Tibial nerve (tissue), 4 donors: ENCODE data around the gene RAI1.

Experiments used
- EP300 ChIP-seq, 2 donors: sonication (generic); formaldehyde crosslinking; IDR thresholded peaks; one replicate each; pipeline ENCODE4 v1.6.1; 2017; ENCODE audit warnings: antibody characterized with exemption in 2 of 2, mild to moderate bottlenecking in 1 of 2
- POLR2A ChIP-seq, 2 donors: fragments of 450-650 bp; IDR thresholded peaks; one replicate each; pipeline ENCODE4 v1.6.1; 2017; ENCODE audit warnings: antibody characterized with exemption in 2 of 2, mild to moderate bottlenecking in 2 of 2, moderate library complexity in 2 of 2
- TF ChIP-seq, protein P1 (sequence below), 5 experiments: fragments of 200-600 bp in 3 of 5; fragments of 450-650 bp in 2 of 5; sonication (generic) in 3 of 5; IDR thresholded peaks; one replicate each; pipeline ENCODE4 v1.5.1; 2016 to 2019; ENCODE audit warnings: antibody characterized with exemption in 5 of 5, mild to moderate bottlenecking in 3 of 5, moderate library complexity in 2 of 5

DNA sequence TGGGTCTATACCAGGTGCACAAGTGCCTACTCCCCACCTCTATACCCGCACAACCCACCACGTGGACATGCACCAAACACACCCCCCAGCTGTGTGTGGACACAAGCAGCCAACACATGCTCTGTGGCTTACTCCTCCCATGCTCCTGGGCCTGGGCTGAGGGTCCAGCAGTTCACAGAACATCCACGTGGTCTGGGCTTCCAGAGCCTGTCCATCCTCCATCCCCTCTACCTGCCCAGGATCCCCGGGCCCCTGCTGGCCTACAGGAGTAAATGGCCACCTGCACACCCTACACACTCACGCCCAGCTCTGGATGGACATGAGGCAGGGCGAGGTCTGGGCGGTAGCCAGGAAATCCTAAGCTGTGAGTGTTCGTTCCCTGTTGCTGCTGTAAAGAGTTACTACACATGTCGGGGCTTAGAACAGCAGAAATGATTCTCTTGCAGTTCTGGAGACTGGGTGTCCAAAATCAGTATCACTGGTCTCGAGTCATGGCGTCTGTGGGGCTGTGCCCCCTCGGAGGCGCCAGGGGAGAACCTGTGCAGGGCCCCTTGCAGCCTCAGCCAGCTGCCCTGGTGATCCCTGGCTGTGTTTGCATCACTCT lies 15.0 kb upstream of the RAI1 start:
- TF ChIP-seq, protein P1, sequence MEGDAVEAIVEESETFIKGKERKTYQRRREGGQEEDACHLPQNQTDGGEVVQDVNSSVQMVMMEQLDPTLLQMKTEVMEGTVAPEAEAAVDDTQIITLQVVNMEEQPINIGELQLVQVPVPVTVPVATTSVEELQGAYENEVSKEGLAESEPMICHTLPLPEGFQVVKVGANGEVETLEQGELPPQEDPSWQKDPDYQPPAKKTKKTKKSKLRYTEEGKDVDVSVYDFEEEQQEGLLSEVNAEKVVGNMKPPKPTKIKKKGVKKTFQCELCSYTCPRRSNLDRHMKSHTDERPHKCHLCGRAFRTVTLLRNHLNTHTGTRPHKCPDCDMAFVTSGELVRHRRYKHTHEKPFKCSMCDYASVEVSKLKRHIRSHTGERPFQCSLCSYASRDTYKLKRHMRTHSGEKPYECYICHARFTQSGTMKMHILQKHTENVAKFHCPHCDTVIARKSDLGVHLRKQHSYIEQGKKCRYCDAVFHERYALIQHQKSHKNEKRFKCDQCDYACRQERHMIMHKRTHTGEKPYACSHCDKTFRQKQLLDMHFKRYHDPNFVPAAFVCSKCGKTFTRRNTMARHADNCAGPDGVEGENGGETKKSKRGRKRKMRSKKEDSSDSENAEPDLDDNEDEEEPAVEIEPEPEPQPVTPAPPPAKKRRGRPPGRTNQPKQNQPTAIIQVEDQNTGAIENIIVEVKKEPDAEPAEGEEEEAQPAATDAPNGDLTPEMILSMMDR (IDR thresholded peaks at IDR 0.05) = no peak
- TF ChIP-seq EP300 (IDR thresholded peaks at IDR 0.05) (no peak), POLR2A (IDR thresholded peaks at IDR 0.05) (no peak)
